Parathyroid adenoma (tissue), 2 donors: ENCODE results near the gene DPEP3.

Source experiments
- H2AFZ ChIP-seq: fragments of 300-600 bp; sonication (generic); one replicate; pipeline ENCODE4 v1.7.0; 2017; ENCODE audit warnings: antibody characterized with exemption, mild to moderate bottlenecking
- H3K27ac ChIP-seq: fragments of 300-600 bp; sonication (generic); one replicate; pipeline ENCODE4 v1.7.0; 2017
- H3K27me3 ChIP-seq: fragments of 300-600 bp; sonication (generic); one replicate; pipeline ENCODE4 v1.7.0; 2017; ENCODE audit warnings: low read length; ENCODE audit not compliant: control insufficient read depth, insufficient read depth
- H3K36me3 ChIP-seq: fragments of 300-600 bp; sonication (generic); one replicate; pipeline ENCODE4 v1.7.0; 2017; ENCODE audit warnings: low read length; ENCODE audit not compliant: control insufficient read depth, insufficient read depth
- H3K4me1 ChIP-seq: fragments of 300-600 bp; sonication (generic); one replicate; pipeline ENCODE4 v1.7.0; 2017; ENCODE audit warnings: control low read depth
- H3K4me2 ChIP-seq: fragments of 300-600 bp; sonication (generic); one replicate; pipeline ENCODE4 v1.7.0; 2017; ENCODE audit warnings: low read length
- H3K4me3 ChIP-seq: fragments of 300-600 bp; sonication (generic); one replicate; pipeline ENCODE4 v1.7.0; 2017; ENCODE audit warnings: low read depth, low read length
- H3K79me2 ChIP-seq: fragments of 300-600 bp; sonication (generic); one replicate; pipeline ENCODE4 v1.7.0; 2017; ENCODE audit warnings: control low read depth
- H3K9ac ChIP-seq: fragments of 300-600 bp; sonication (generic); one replicate; pipeline ENCODE4 v1.7.0; 2017; ENCODE audit warnings: mild to moderate bottlenecking
- H3K9me3 ChIP-seq: fragments of 300-600 bp; sonication (generic); one replicate; pipeline ENCODE4 v1.7.0; 2017; ENCODE audit warnings: low read length; ENCODE audit not compliant: control insufficient read depth
- CTCF ChIP-seq: fragments of 300-600 bp; sonication (generic); IDR thresholded peaks from one replicate; pipeline ENCODE4 v1.7.0; 2017; ENCODE audit warnings: antibody characterized with exemption, mild to moderate bottlenecking
- donor health status: primary hyperparathyroidism.

The DPEP3 gene

GRCh38 chr16:68009157-68009735 lies 28.9 kb upstream of the DPEP3 start:
- Histone ChIP-seq H3K4me2 (no peak overlapping the region), H3K36me3 (no peaks in the 10 kb centered on the region), H3K27ac (no peak overlapping the region), H3K4me3 (no peak overlapping the region), H3K27me3 (no peaks in the 10 kb centered on the region), H3K9ac (no peak overlapping the region), H3K9me3 (no peaks in the 10 kb centered on the region), H3K79me2 (no peaks in the 10 kb centered on the region), H3K4me1 (no peaks in the 10 kb centered on the region), H2AFZ (no peak overlapping the region)
- TF ChIP-seq CTCF = no peak

- Histone ChIP-seq H3K27ac (peak overlapping the region; percentile 12), H3K79me2 (no peaks in the 10 kb centered on the region), H3K4me2 (no peak overlapping the region), H3K27me3 (no peaks in the 10 kb centered on the region), H3K9me3 (no peaks in the 10 kb centered on the region), H2AFZ (peak overlapping the region; percentile 65), H3K9ac (no peak overlapping the region), H3K4me3 (no peak overlapping the region), H3K4me1 (no peaks in the 10 kb centered on the region), H3K36me3 (no peaks in the 10 kb centered on the region)
- no peak for TF ChIP-seq CTCF
Measured at GRCh38 chr16:68005786-68006286, 25.5 kb upstream of the DPEP3 start.

GRCh38 chr16:68005211-68005610 lies 24.9 kb upstream of the DPEP3 start:
- H3K79me2 ChIP-seq = no peaks in the 10 kb centered on the region
- no peaks in the 10 kb centered on the region for H3K27me3 ChIP-seq
- H3K9me3 ChIP-seq = no peaks in the 10 kb centered on the region
- no peak overlapping the region for H2AFZ ChIP-seq
- H3K27ac ChIP-seq = no peak overlapping the region
- TF ChIP-seq CTCF = no peak
- no peaks in the 10 kb centered on the region for H3K4me1 ChIP-seq
- no peak overlapping the region for H3K4me2 ChIP-seq
- H3K9ac ChIP-seq = no peak overlapping the region
- H3K36me3 ChIP-seq = no peaks in the 10 kb centered on the region
- H3K4me3 ChIP-seq = no peak overlapping the region

- Histone ChIP-seq H3K36me3 (no peaks in the 10 kb centered on the region), H3K9me3 (no peaks in the 10 kb centered on the region), H3K4me3 (no peak overlapping the region), H3K4me1 (no peaks in the 10 kb centered on the region), H3K27ac (no peak overlapping the region), H2AFZ (no peak overlapping the region), H3K4me2 (no peak overlapping the region), H3K79me2 (no peaks in the 10 kb centered on the region), H3K9ac (no peak overlapping the region), H3K27me3 (no peaks in the 10 kb centered on the region)
- TF ChIP-seq CTCF = no peak
Measured at GRCh38 chr16:68003031-68003430, 22.7 kb upstream of the DPEP3 start.

- no peak overlapping the region for H3K27ac ChIP-seq
- no peak overlapping the region for H2AFZ ChIP-seq
- no peak for TF ChIP-seq CTCF
- no peaks in the 10 kb centered on the region for H3K9me3 ChIP-seq
- no peaks in the 10 kb centered on the region for H3K79me2 ChIP-seq
- H3K4me1 ChIP-seq = no peaks in the 10 kb centered on the region
- no peak overlapping the region for H3K9ac ChIP-seq
- H3K36me3 ChIP-seq = no peaks in the 10 kb centered on the region
- H3K4me3 ChIP-seq = no peak overlapping the region
- no peak overlapping the region for H3K4me2 ChIP-seq
- no peaks in the 10 kb centered on the region for H3K27me3 ChIP-seq
Measured at GRCh38 chr16:68000450-68000849, 20.2 kb upstream of the DPEP3 start.
